Measurements from ENCODE around the gene GPBAR1.
"Not testable (repeated sequence)": the region's sequence is repeated elsewhere in the genome, so short reads cannot be mapped to it uniquely, and the experiment has no call there.

The GPBAR1 gene

GRCh38 chr2:218307415-218308090 is 46.7 kb downstream of the GPBAR1 start:
- H3K36me3 Mint-ChIP-seq (ENCODE audit: low read depth), result no peaks in the 10 kb centered on the region
- no peaks in the 10 kb centered on the region for H3K9me3 Mint-ChIP-seq
- H3K4me3 Mint-ChIP-seq, result no peak overlapping the region
- intact Hi-C loops (cut with micrococcal nuclease), result no loop called here
- H3K4me1 Mint-ChIP-seq (ENCODE audit: low read depth), result peaks cover 17% of the 10 kb centered on the region
- no peak overlapping the region for H3K27ac Mint-ChIP-seq
- H3K27me3 Mint-ChIP-seq, result no peaks in the 10 kb centered on the region

GRCh38 chr2:218310853-218311540 is 50.2 kb downstream of the GPBAR1 start:
- intact Hi-C loops (cut with micrococcal nuclease), result no loop called here
- peaks cover 21% of the 10 kb centered on the region for H3K4me1 Mint-ChIP-seq (ENCODE audit: low read depth)
- H3K9me3 Mint-ChIP-seq, result no peaks in the 10 kb centered on the region
- H3K36me3 Mint-ChIP-seq (ENCODE audit: low read depth), result no peaks in the 10 kb centered on the region
- H3K27me3 Mint-ChIP-seq, result no peaks in the 10 kb centered on the region
- H3K4me3 Mint-ChIP-seq, result no peak overlapping the region
- no peak overlapping the region for H3K27ac Mint-ChIP-seq

GRCh38 chr2:218311541-218312266 is 50.9 kb downstream of the GPBAR1 start:
- H3K27ac Mint-ChIP-seq; H3K27me3 Mint-ChIP-seq; intact Hi-C loops (cut with micrococcal nuclease); H3K36me3 Mint-ChIP-seq (ENCODE audit: low read depth); H3K9me3 Mint-ChIP-seq; H3K4me3 Mint-ChIP-seq: not testable (repeated sequence)
- peaks cover 28% of the 10 kb centered on the region for H3K4me1 Mint-ChIP-seq (ENCODE audit: low read depth)

GRCh38 chr2:218312267-218312756 is 51.5 kb downstream of the GPBAR1 start:
- no peak overlapping the region for H3K27ac Mint-ChIP-seq
- no peaks in the 10 kb centered on the region for H3K9me3 Mint-ChIP-seq
- intact Hi-C loops (cut with micrococcal nuclease), result no loop called here
- no peak overlapping the region for H3K4me3 Mint-ChIP-seq
- H3K4me1 Mint-ChIP-seq (ENCODE audit: low read depth), result peaks cover 34% of the 10 kb centered on the region
- no peaks in the 10 kb centered on the region for H3K27me3 Mint-ChIP-seq
- H3K36me3 Mint-ChIP-seq (ENCODE audit: low read depth), result no peaks in the 10 kb centered on the region

GRCh38 chr2:218313356-218313755 is 52.5 kb downstream of the GPBAR1 start:
- H3K27me3 Mint-ChIP-seq, result no peaks in the 10 kb centered on the region

More at GRCh38 chr2:218313356-218313755, 52.5 kb downstream of the GPBAR1 start:
- Mint-ChIP-seq H3K4me3 (no peak overlapping the region), H3K36me3 (ENCODE audit: low read depth) (no peaks in the 10 kb centered on the region), H3K4me1 (ENCODE audit: low read depth) (peaks cover 39% of the 10 kb centered on the region), H3K9me3 (no peaks in the 10 kb centered on the region), H3K27ac (no peak overlapping the region)
- intact Hi-C loops (cut with micrococcal nuclease), result no loop called here
